HG03064 (cell line): ENCODE data around the gene RASIP1.
"Not testable (repeated sequence)": the region's sequence is repeated elsewhere in the genome, so short reads cannot be mapped to it uniquely, and the experiment has no call there.

Experiments
- ATAC-seq: cut with Tn5 transposase; IDR thresholded peaks from one replicate; pipeline ENCODE4 v1.9.1; 2021; ENCODE audit warnings: low read depth; ENCODE audit not compliant: unreplicated experiment

RASIP1 gene

GRCh38 chr19:48740164-48740972 is at the start of gene RASIP1:
RASIP1 (minus strand) TSS chr19:48740610; CDS start chr19:48740282, 328 bp downstream.
- ATAC-seq, result no peak

- not testable (repeated sequence) for ATAC-seq
These were observed 46.9 kb upstream of the RASIP1 start for GRCh38 chr19:48787331-48787730.

- ATAC-seq, result not testable (repeated sequence)
These were observed 46.0 kb upstream of the RASIP1 start for GRCh38 chr19:48786422-48786821.

- ATAC-seq, result no peak
These were observed 44.1 kb upstream of the RASIP1 start for GRCh38 chr19:48784527-48784926.

- ATAC-seq, result no peak
These were observed 40.4 kb upstream of the RASIP1 start for GRCh38 chr19:48780631-48781391.

GRCh38 chr19:48779636-48780035 is 39.2 kb upstream of the RASIP1 start:
- ATAC-seq, result no peak

GRCh38 chr19:48777720-48778119 is 37.3 kb upstream of the RASIP1 start:
- no peak for ATAC-seq

GRCh38 chr19:48777139-48777538 is 36.7 kb upstream of the RASIP1 start:
- ATAC-seq, result no peak

GRCh38 chr19:48772503-48772953 is 32.1 kb upstream of the RASIP1 start:
- no peak for ATAC-seq

GRCh38 chr19:48770734-48771472 is 30.5 kb upstream of the RASIP1 start:
- ATAC-seq, result no peak

- no peak for ATAC-seq
These were observed 29.9 kb upstream of the RASIP1 start for GRCh38 chr19:48770266-48770665.

- no peak for ATAC-seq
These were observed 28.7 kb upstream of the RASIP1 start for GRCh38 chr19:48768994-48769713.

- not testable (repeated sequence) for ATAC-seq
These were observed 27.9 kb upstream of the RASIP1 start for GRCh38 chr19:48768171-48768753.

- ATAC-seq, result not testable (repeated sequence)
These were observed 25.4 kb upstream of the RASIP1 start for GRCh38 chr19:48765816-48766215.

- no peak for ATAC-seq
These were observed 20.2 kb upstream of the RASIP1 start for GRCh38 chr19:48760504-48761205.

- ATAC-seq, result no peak
These were observed 17.3 kb upstream of the RASIP1 start for GRCh38 chr19:48757741-48758144.

- no peak for ATAC-seq
These were observed 16.8 kb upstream of the RASIP1 start for GRCh38 chr19:48757089-48757675.

GRCh38 chr19:48756686-48757085 is 16.3 kb upstream of the RASIP1 start:
- ATAC-seq, result no peak

- ATAC-seq, result no peak
These were observed 15.8 kb upstream of the RASIP1 start for GRCh38 chr19:48756212-48756611.
